Gastrocnemius medialis (tissue), 4 donors: Measurements from ENCODE around the gene THSD7A. TPM values are rescaled to one million over a fixed set of nuclear protein-coding genes. Genes with fewer than 3 reads are reported as not detected.

ENCODE experiments used
- ATAC-seq, 2 donors: fragments of 150-250 bp; one replicate each; pipeline ENCODE4 v1.9.1; 2016
- DNase-seq, 2 donors: peaks; one replicate each; pipeline ENCODE4 v3.0.0-alpha.2; 2019
- H3K27ac ChIP-seq, 4 donors: fragments of 200-600 bp; sonication (generic); 1 replicate in 1 of 4; 2 replicates in 3 of 4; pipeline ENCODE4 v1.5.1; 2016 to 2018; ENCODE audit warnings: mild to moderate bottlenecking in 2 of 4, moderate library complexity in 1 of 4
- H3K27me3 ChIP-seq, 3 donors: fragments of 200-600 bp; sonication (generic) in 2 of 3; 1 replicate in 1 of 3; 2 replicates in 2 of 3; pipeline versions ENCODE4 v1.5.1 to v1.6.0; 2016 to 2019; ENCODE audit warnings: mild to moderate bottlenecking in 1 of 3, moderate library complexity in 1 of 3
- H3K36me3 ChIP-seq, 2 donors: fragments of 200-600 bp; sonication (generic) in 1 of 2; one replicate each; pipeline ENCODE4 v1.5.1; 2017 to 2018
- H3K4me1 ChIP-seq, 2 donors: fragments of 200-600 bp; sonication (generic) in 1 of 2; one replicate each; pipeline ENCODE4 v1.5.1; 2016 to 2017; ENCODE audit warnings: mild to moderate bottlenecking in 2 of 2
- H3K4me3 ChIP-seq, 4 donors: fragments of 200-600 bp; sonication (generic) in 3 of 4; 1 replicate in 1 of 4; 2 replicates in 3 of 4; pipeline ENCODE4 v1.5.1; 2016 to 2019; ENCODE audit warnings: mild to moderate bottlenecking in 2 of 4
- H3K9me3 ChIP-seq, 3 donors: fragments of 200-600 bp; sonication (generic) in 2 of 3; 1 replicate in 1 of 3; 2 replicates in 2 of 3; pipeline ENCODE4 v1.5.1; 2016 to 2019
- POLR2A ChIP-seq, 2 donors: fragments of 450-650 bp; IDR thresholded peaks; one replicate each; pipeline ENCODE4 v1.6.1; 2017; ENCODE audit warnings: antibody characterized with exemption in 2 of 2, mild to moderate bottlenecking in 2 of 2, moderate library complexity in 2 of 2
- in situ Hi-C, 4 donors: fragments of 200-750 bp; cut with MboI; loops; one replicate each; pipeline versions ENCODE4 v1.15.0 to v1.8.0; 2017; ENCODE audit warnings: low sequenced_read_pairs in 4 of 4
- intact Hi-C: fragments of 100-400 bp; cut with DNase I; formaldehyde crosslinking; loops from one replicate; pipeline ENCODE4 v1.15.1; 2023; ENCODE audit warnings: low total_unique reads
- total RNA-seq, 4 donors: library from RNA; depleted of rRNA; stranded (reverse); fragments of >200 nt; gene quantifications; one replicate each; pipeline versions ENCODE4 v1.1.0 to v1.2.3, GENCODE V29; 2016
- TF ChIP-seq, protein P1 (sequence below), 5 experiments: fragments of 450-650 bp in 3 of 5; fragments of 200-600 bp in 2 of 5; sonication (generic) in 2 of 5; IDR thresholded peaks in 4 of 5; conservative IDR thresholded peaks in 1 of 5; 1 replicate in 4 of 5; 2 replicates in 1 of 5; pipeline ENCODE4 v1.5.1; 2016 to 2019; ENCODE audit warnings: antibody characterized with exemption in 5 of 5, mild to moderate bottlenecking in 3 of 5, moderate library complexity in 3 of 5

The THSD7A gene
- total RNA-seq, 4 donors from 2014 or later: 0.36 to 0.78 (median 0.66) TPM

- ATAC-seq: no peak
- Histone ChIP-seq H3K4me3 (no peak overlapping the region), H3K27ac (no peak overlapping the region), H3K4me1 (no peaks in the 10 kb centered on the region), H3K27me3 (no peaks in the 10 kb centered on the region), H3K36me3 (no peaks in the 10 kb centered on the region), H3K9me3 (no peaks in the 10 kb centered on the region)
- in situ Hi-C loops (no loop called here), intact Hi-C loops (no loop called here)
- DNase-seq: no peak
- TF ChIP-seq POLR2A (IDR thresholded peaks at IDR 0.05): no peak
- TF ChIP-seq, protein P1, sequence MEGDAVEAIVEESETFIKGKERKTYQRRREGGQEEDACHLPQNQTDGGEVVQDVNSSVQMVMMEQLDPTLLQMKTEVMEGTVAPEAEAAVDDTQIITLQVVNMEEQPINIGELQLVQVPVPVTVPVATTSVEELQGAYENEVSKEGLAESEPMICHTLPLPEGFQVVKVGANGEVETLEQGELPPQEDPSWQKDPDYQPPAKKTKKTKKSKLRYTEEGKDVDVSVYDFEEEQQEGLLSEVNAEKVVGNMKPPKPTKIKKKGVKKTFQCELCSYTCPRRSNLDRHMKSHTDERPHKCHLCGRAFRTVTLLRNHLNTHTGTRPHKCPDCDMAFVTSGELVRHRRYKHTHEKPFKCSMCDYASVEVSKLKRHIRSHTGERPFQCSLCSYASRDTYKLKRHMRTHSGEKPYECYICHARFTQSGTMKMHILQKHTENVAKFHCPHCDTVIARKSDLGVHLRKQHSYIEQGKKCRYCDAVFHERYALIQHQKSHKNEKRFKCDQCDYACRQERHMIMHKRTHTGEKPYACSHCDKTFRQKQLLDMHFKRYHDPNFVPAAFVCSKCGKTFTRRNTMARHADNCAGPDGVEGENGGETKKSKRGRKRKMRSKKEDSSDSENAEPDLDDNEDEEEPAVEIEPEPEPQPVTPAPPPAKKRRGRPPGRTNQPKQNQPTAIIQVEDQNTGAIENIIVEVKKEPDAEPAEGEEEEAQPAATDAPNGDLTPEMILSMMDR (IDR thresholded peaks at IDR 0.05 in 4 of 5, conservative IDR thresholded peaks at IDR 0.05 in 1 of 5): no peak
Observed at GRCh38 chr7:11819947-11820346, 12.1 kb downstream of the THSD7A start.

DNA sequence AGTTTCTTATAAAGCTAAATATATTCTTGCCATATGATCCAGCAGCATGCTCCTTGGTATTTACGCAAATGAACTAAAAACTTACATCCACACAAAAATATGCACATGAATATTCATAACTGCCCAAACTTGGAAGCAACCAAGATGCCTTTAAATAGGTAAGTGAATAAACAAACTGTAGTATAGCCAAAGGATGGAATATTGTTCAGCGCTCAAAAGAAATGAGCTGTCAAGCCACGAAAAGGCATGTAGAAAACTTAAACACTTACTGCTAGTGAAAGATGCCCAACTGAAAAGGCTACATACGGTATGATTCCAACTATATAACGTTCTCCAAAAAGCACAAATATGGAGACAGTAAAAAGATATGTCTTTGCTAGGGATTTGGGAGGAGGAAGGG is 12.7 kb downstream of the THSD7A start:
- intact Hi-C loops (no loop called here), in situ Hi-C loops (no loop called here)
- Histone ChIP-seq H3K4me1 (no peaks in the 10 kb centered on the region), H3K4me3 (no peak overlapping the region), H3K27ac (no peak overlapping the region), H3K27me3 (no peaks in the 10 kb centered on the region), H3K36me3 (no peaks in the 10 kb centered on the region), H3K9me3 (no peaks in the 10 kb centered on the region)
- TF ChIP-seq POLR2A (IDR thresholded peaks at IDR 0.05): no peak
- TF ChIP-seq, protein P1 (IDR thresholded peaks at IDR 0.05 in 4 of 5, conservative IDR thresholded peaks at IDR 0.05 in 1 of 5): no peak
- DNase-seq (no peak), ATAC-seq (no peak)

DNA sequence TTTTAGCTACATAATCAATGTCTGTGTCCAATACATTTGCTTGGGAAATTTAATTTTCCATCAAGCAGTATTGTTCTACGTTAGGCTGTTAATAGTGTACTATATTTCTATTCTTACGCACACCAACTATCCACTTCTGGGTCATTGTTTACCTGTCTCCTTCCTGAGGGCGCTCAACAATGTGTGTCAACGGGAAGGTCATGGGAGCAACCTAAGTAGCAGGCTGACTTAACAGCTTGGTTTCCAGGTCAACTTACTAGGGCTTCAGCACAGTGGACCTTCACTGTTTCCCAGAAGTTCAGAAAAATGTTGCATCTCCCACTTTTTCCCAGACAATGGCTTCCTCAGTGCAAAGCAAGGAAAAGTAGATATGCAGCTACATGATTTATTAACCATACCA is 13.7 kb downstream of the THSD7A start:
- H3K36me3 ChIP-seq: no peaks in the 10 kb centered on the region
- no peak overlapping the region for H3K4me3 ChIP-seq
- H3K27ac ChIP-seq: no peak overlapping the region
- no peak for DNase-seq
- no peak for TF ChIP-seq POLR2A (IDR thresholded peaks at IDR 0.05)
- TF ChIP-seq, protein P1 (IDR thresholded peaks at IDR 0.05 in 4 of 5, conservative IDR thresholded peaks at IDR 0.05 in 1 of 5): no peak
- in situ Hi-C loops (no loop called here), intact Hi-C loops (no loop called here)
- ATAC-seq: no peak
- H3K9me3 ChIP-seq: no peaks in the 10 kb centered on the region
- H3K27me3 ChIP-seq: no peaks in the 10 kb centered on the region
- no peaks in the 10 kb centered on the region for H3K4me1 ChIP-seq

DNA sequence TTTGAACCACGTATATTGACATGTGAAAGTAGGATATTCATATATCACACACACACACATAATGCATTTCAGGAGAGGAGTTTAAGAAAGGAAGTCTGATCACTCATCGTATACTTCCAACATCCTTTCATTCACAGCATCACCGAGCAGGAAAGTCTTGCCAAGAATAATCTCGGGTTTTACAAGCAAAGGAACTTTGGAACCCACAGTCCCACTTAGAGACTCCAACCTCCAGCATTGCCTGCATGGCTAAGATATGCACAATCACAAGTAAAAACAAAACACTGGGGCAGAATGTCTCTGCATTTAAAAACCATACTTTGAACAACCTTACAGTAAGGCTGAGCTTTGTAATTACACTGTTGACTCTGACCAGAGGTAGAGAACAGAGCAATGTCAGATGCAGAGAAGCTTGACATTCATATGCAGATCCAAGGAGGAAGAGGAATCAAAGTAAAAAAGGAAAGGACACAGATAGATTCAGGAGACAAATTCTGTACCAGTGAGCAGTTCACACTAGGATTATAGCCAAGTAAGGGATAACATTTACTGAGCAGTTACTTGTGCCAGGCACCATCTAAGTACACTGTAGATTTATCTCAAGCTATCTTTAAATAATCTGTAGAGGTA is 14.8 kb downstream of the THSD7A start:
- Histone ChIP-seq H3K27me3 (no peaks in the 10 kb centered on the region), H3K27ac (no peak overlapping the region), H3K4me1 (no peaks in the 10 kb centered on the region), H3K4me3 (no peak overlapping the region), H3K36me3 (no peaks in the 10 kb centered on the region), H3K9me3 (no peaks in the 10 kb centered on the region)
- ATAC-seq (no peak), DNase-seq (no peak)
- TF ChIP-seq, protein P1 (IDR thresholded peaks at IDR 0.05 in 4 of 5, conservative IDR thresholded peaks at IDR 0.05 in 1 of 5): no peak
- no peak for TF ChIP-seq POLR2A (IDR thresholded peaks at IDR 0.05)
- intact Hi-C loops (no loop called here), in situ Hi-C loops (no loop called here)

GRCh38 chr7:11811709-11812108 is 20.3 kb downstream of the THSD7A start:
- no peak for ATAC-seq
- no peaks in the 10 kb centered on the region for H3K4me1 ChIP-seq
- in situ Hi-C loops: no loop called here

More at GRCh38 chr7:11811709-11812108, 20.3 kb downstream of the THSD7A start:
- Histone ChIP-seq H3K27me3 (no peaks in the 10 kb centered on the region), H3K9me3 (no peaks in the 10 kb centered on the region), H3K36me3 (no peaks in the 10 kb centered on the region), H3K27ac (no peak overlapping the region), H3K4me3 (no peak overlapping the region)
- no peak for TF ChIP-seq POLR2A (IDR thresholded peaks at IDR 0.05)
- TF ChIP-seq, protein P1 (IDR thresholded peaks at IDR 0.05 in 4 of 5, conservative IDR thresholded peaks at IDR 0.05 in 1 of 5): no peak
- intact Hi-C loops: no loop called here
- DNase-seq: no peak
